Ascending aorta (tissue), 2 donors: ENCODE measurements around the gene ARID4B. TPM values are rescaled to one million over a fixed set of nuclear protein-coding genes. Genes with fewer than 3 reads are reported as not detected.

Experiments used
- DNase-seq, 2 donors: peaks; one replicate each; pipeline ENCODE4 v3.0.0-alpha.2; 2019; ENCODE audit warnings: low spot score in 2 of 2
- H3K27ac ChIP-seq, 2 donors: fragments of 200-600 bp; sonication (generic); one replicate each; pipeline ENCODE4 v1.5.1; 2016 to 2017; ENCODE audit warnings: mild to moderate bottlenecking in 1 of 2
- H3K27me3 ChIP-seq: fragments of 200-600 bp; sonication (generic); one replicate; pipeline ENCODE4 v1.5.1; 2017
- H3K36me3 ChIP-seq, 2 donors: fragments of 200-600 bp; sonication (generic); one replicate each; pipeline ENCODE4 v1.5.1; 2016
- H3K4me1 ChIP-seq, 2 donors: fragments of 200-600 bp; sonication (generic); one replicate each; pipeline ENCODE4 v1.5.1; 2016 to 2017; ENCODE audit warnings: mild to moderate bottlenecking in 1 of 2
- H3K4me3 ChIP-seq, 2 donors: fragments of 200-600 bp; sonication (generic); one replicate each; pipeline ENCODE4 v1.5.1; 2016 to 2017; ENCODE audit warnings: mild to moderate bottlenecking in 1 of 2
- H3K9me3 ChIP-seq, 2 donors: fragments of 200-600 bp; sonication (generic); one replicate each; pipeline ENCODE4 v1.5.1; 2016
- intact Hi-C: fragments of 100-400 bp; cut with DNase I; formaldehyde crosslinking; loops from one replicate; pipeline ENCODE4 v1.15.1; 2023
- total RNA-seq: library from RNA; depleted of rRNA; stranded (reverse); fragments of >200 nt; gene quantifications from one replicate; pipeline ENCODE4 v1.1.0, GENCODE V29; 2016
- TF ChIP-seq, protein P1 (sequence below), 3 experiments: fragments of 200-600 bp in 2 of 3; fragments of 450-650 bp in 1 of 3; sonication (generic) in 2 of 3; IDR thresholded peaks; one replicate each; pipeline ENCODE4 v1.5.1; 2016 to 2019; ENCODE audit warnings: antibody characterized with exemption in 3 of 3, mild to moderate bottlenecking in 1 of 3, moderate library complexity in 1 of 3

Gene ARID4B
- total RNA-seq, 1 donor from 2014 or later: 22.5 TPM

DNA sequence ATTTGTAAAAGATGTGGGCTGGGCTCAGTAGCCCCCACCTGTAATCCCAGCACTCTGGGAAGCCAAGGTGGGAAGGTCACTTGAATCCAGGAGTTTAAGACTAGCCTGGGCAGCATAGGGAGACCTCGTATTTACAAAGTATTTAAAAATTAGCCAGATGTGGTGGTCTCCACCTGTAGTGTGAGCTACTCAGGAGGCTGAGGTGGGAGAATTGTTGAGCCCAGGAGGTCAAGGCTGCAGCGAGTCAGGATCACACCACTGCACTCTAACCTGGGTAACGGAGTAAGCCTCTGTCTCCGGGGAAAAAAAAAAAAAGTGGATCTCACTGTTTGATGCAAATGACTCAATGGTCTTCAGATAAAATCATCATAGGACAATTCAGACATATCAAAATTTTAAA lies 89.4 kb downstream of the ARID4B start:
- intact Hi-C loops: no loop called here
- Histone ChIP-seq H3K4me1 (no peaks in the 10 kb centered on the region), H3K36me3 (peaks cover 4 to 20% of the 10 kb centered on the region in 2 donors), H3K9me3 (no peaks in the 10 kb centered on the region), H3K27me3 (no peaks in the 10 kb centered on the region), H3K27ac (no peak overlapping the region), H3K4me3 (no peak overlapping the region)
- no peak for DNase-seq
- TF ChIP-seq, protein P1, sequence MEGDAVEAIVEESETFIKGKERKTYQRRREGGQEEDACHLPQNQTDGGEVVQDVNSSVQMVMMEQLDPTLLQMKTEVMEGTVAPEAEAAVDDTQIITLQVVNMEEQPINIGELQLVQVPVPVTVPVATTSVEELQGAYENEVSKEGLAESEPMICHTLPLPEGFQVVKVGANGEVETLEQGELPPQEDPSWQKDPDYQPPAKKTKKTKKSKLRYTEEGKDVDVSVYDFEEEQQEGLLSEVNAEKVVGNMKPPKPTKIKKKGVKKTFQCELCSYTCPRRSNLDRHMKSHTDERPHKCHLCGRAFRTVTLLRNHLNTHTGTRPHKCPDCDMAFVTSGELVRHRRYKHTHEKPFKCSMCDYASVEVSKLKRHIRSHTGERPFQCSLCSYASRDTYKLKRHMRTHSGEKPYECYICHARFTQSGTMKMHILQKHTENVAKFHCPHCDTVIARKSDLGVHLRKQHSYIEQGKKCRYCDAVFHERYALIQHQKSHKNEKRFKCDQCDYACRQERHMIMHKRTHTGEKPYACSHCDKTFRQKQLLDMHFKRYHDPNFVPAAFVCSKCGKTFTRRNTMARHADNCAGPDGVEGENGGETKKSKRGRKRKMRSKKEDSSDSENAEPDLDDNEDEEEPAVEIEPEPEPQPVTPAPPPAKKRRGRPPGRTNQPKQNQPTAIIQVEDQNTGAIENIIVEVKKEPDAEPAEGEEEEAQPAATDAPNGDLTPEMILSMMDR (IDR thresholded peaks at IDR 0.05): no peak

- TF ChIP-seq, protein P1 (IDR thresholded peaks at IDR 0.05): no peak
- H3K27me3 ChIP-seq: no peaks in the 10 kb centered on the region
- H3K36me3 ChIP-seq: peaks cover 8 to 24% of the 10 kb centered on the region in 2 donors
- no peak for DNase-seq
- H3K4me1 ChIP-seq: no peaks in the 10 kb centered on the region
- no peaks in the 10 kb centered on the region for H3K9me3 ChIP-seq
- H3K27ac ChIP-seq: no peak overlapping the region
- no peak overlapping the region for H3K4me3 ChIP-seq
- intact Hi-C loops: no loop called here
These were observed 91.9 kb downstream of the ARID4B start for GRCh38 chr1:235236128-235236527.

DNA sequence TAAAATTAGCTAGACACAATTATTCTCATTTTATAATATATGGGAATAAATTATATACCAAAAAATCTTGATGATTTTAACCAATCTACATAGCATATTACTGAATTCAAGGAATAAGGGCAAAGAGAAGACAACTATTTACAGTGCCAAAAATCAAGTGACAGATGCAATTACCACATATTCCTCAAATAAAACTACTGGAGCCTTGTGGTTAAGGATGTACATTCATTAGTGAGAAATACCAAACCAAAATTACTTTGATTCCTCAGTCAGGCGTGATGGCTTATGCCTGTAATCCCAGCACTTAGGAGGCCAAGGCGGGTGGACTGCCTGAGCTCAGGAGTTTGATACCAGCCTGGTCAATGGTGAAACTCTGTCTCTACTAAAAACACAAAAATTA lies 98.1 kb downstream of the ARID4B start:
- H3K36me3 ChIP-seq: peaks cover 37 to 44% of the 10 kb centered on the region in 2 donors

GRCh38 chr1:235227414-235227813 lies 100.6 kb downstream of the ARID4B start:
- no peak overlapping the region for H3K4me3 ChIP-seq
- H3K9me3 ChIP-seq: no peaks in the 10 kb centered on the region
- TF ChIP-seq, protein P1 (IDR thresholded peaks at IDR 0.05): no peak
- DNase-seq: no peak
- intact Hi-C loops: no loop called here
- H3K27ac ChIP-seq: no peak overlapping the region
- no peaks in the 10 kb centered on the region for H3K4me1 ChIP-seq
- no peaks in the 10 kb centered on the region for H3K27me3 ChIP-seq
- peaks cover 50 to 61% of the 10 kb centered on the region in 2 donors for H3K36me3 ChIP-seq

More for the DNA sequence above, 98.1 kb downstream of the ARID4B start:
- intact Hi-C loops: no loop called here
- no peaks in the 10 kb centered on the region for H3K9me3 ChIP-seq
- H3K4me3 ChIP-seq: no peak overlapping the region
- H3K27ac ChIP-seq: no peak overlapping the region
- no peaks in the 10 kb centered on the region for H3K27me3 ChIP-seq
- no peaks in the 10 kb centered on the region for H3K4me1 ChIP-seq
- TF ChIP-seq, protein P1 (IDR thresholded peaks at IDR 0.05): no peak
- DNase-seq: no peak

GRCh38 chr1:235226933-235227332 lies 101.0 kb downstream of the ARID4B start:
- peaks cover 51 to 59% of the 10 kb centered on the region in 2 donors for H3K36me3 ChIP-seq
- H3K9me3 ChIP-seq: no peaks in the 10 kb centered on the region
- H3K27me3 ChIP-seq: no peaks in the 10 kb centered on the region
- no peaks in the 10 kb centered on the region for H3K4me1 ChIP-seq
- H3K4me3 ChIP-seq: no peak overlapping the region
- H3K27ac ChIP-seq: no peak overlapping the region
- intact Hi-C loops: no loop called here
- TF ChIP-seq, protein P1 (IDR thresholded peaks at IDR 0.05): no peak
- no peak for DNase-seq

- no peaks in the 10 kb centered on the region for H3K27me3 ChIP-seq
- DNase-seq: no peak
- intact Hi-C loops: no loop called here
- TF ChIP-seq, protein P1 (IDR thresholded peaks at IDR 0.05): no peak
- H3K9me3 ChIP-seq: no peaks in the 10 kb centered on the region
- H3K27ac ChIP-seq: no peak overlapping the region
- H3K36me3 ChIP-seq: peaks cover 54 to 60% of the 10 kb centered on the region in 2 donors
- H3K4me1 ChIP-seq: no peaks in the 10 kb centered on the region
- no peak overlapping the region for H3K4me3 ChIP-seq
These were observed 102.7 kb downstream of the ARID4B start for GRCh38 chr1:235225299-235225698.
